Measurements from ENCODE around the gene GDAP2. TPM values are rescaled to one million over a fixed set of nuclear protein-coding genes. Genes with fewer than 3 reads are reported as not detected.
"Not testable (repeated sequence)": the region's sequence is repeated elsewhere in the genome, so short reads cannot be mapped to it uniquely, and the experiment has no call there.

GDAP2 gene
- total RNA-seq, 2 donors from 2014 or later: 24.1 to 28.8 TPM

- Mint-ChIP-seq H3K27ac (no peak overlapping the region), H3K4me1 (no peaks in the 10 kb centered on the region), H3K36me3 (ENCODE audit: low read depth) (peaks cover 3% of the 10 kb centered on the region), H3K27me3 (no peaks in the 10 kb centered on the region), H3K4me3 (no peak overlapping the region)
- DNase-seq (no peak), ATAC-seq (no peak)
- H3K9me3 ChIP-seq (ENCODE audit: control insufficient read depth, low read length, poor library complexity, severe bottlenecking): peaks cover 3% of the 10 kb centered on the region
These were observed 82.6 kb downstream of the GDAP2 start for GRCh38 chr1:117846674-117847425.

- H3K9me3 ChIP-seq (ENCODE audit: control insufficient read depth, low read length, poor library complexity, severe bottlenecking); H3K36me3 Mint-ChIP-seq (ENCODE audit: low read depth); DNase-seq; ATAC-seq; H3K27ac Mint-ChIP-seq; H3K4me3 Mint-ChIP-seq; H3K27me3 Mint-ChIP-seq; H3K4me1 Mint-ChIP-seq: not testable (repeated sequence)
These were observed 84.9 kb downstream of the GDAP2 start for GRCh38 chr1:117844478-117844877.

DNA sequence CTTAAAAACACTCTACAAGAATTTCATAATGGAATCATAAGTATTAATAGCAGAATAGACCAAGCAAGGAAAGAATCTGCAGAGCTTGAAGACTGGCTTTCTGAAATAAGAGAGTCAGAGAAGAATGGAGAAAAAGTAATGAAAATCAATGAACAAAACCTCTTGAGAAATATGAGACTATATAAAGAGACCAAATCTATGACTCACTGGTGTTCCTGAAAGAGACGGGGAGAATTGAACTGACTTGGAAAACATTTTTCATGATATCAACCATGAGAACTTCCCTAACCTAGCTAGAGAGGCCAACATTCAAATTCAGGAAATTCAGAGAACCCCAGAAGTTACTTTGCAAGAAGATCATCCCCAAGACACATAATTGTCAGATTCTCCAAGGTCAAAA, 85.6 kb downstream of the GDAP2 start:
- peaks cover 3% of the 10 kb centered on the region for H3K9me3 ChIP-seq (ENCODE audit: control insufficient read depth, low read length, poor library complexity, severe bottlenecking)
- Mint-ChIP-seq H3K27ac (no peak overlapping the region), H3K36me3 (ENCODE audit: low read depth) (peaks cover 3% of the 10 kb centered on the region), H3K4me1 (no peaks in the 10 kb centered on the region), H3K27me3 (no peaks in the 10 kb centered on the region), H3K4me3 (no peak overlapping the region)
- DNase-seq (no peak), ATAC-seq (no peak)

GRCh38 chr1:117842408-117843170, 86.8 kb downstream of the GDAP2 start:
- DNase-seq (no peak), ATAC-seq (no peak)
- peaks cover 3% of the 10 kb centered on the region for H3K9me3 ChIP-seq (ENCODE audit: control insufficient read depth, low read length, poor library complexity, severe bottlenecking)
- Mint-ChIP-seq H3K27me3 (no peaks in the 10 kb centered on the region), H3K36me3 (ENCODE audit: low read depth) (peaks cover 3% of the 10 kb centered on the region), H3K27ac (no peak overlapping the region), H3K4me1 (no peaks in the 10 kb centered on the region), H3K4me3 (no peak overlapping the region)

- H3K27ac Mint-ChIP-seq: no peak overlapping the region
- no peaks in the 10 kb centered on the region for H3K27me3 Mint-ChIP-seq
- no peaks in the 10 kb centered on the region for H3K4me1 Mint-ChIP-seq
- no peak overlapping the region for H3K4me3 Mint-ChIP-seq
- ATAC-seq (no peak), DNase-seq (no peak)
- H3K36me3 Mint-ChIP-seq (ENCODE audit: low read depth): peaks cover 3% of the 10 kb centered on the region
- H3K9me3 ChIP-seq (ENCODE audit: control insufficient read depth, low read length, poor library complexity, severe bottlenecking): peaks cover 3% of the 10 kb centered on the region
These were observed 88.2 kb downstream of the GDAP2 start for GRCh38 chr1:117841117-117841650.

DNA sequence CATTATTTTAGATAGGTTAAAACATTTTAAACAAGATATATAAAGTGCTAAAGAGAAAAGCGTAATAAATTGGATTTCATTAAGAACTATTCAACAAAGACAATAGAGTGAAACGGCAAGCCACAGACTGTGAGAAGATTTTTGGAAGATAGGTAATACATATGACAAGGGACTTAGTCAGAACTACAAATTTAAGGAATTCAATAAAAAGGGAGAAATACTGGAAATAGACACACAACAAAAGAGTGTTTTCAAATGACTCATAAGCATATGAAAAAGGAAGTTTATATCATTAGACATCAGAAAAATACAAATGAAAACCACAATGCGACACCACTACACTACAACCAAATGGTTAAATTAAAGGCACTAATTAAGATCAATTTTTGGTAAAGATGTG, 90.5 kb downstream of the GDAP2 start:
- no peak overlapping the region for H3K27ac Mint-ChIP-seq
- no peaks in the 10 kb centered on the region for H3K9me3 ChIP-seq (ENCODE audit: control insufficient read depth, low read length, poor library complexity, severe bottlenecking)
- H3K4me1 Mint-ChIP-seq: no peaks in the 10 kb centered on the region
- ATAC-seq (no peak), DNase-seq (no peak)
- H3K27me3 Mint-ChIP-seq: no peaks in the 10 kb centered on the region
- H3K36me3 Mint-ChIP-seq (ENCODE audit: low read depth): peaks cover 5% of the 10 kb centered on the region
- no peak overlapping the region for H3K4me3 Mint-ChIP-seq

DNA sequence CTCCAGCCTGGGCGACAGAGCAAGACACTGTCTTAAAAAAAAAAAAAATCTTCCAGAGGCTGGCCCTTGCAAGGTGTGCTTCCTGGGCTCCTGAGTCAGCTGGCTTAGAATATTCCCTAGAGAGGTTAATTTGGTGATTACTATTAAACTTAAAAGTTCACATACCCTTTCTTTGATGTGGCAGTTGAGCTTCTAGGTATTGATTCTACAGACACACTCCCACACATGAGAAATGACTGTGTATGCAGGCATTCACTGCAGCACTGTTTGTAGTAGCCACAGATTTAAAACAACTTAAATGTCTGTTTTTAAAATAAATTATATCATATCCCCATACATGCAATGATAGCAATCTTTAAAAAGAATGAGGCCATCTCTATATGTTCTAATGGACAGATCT, 93.4 kb downstream of the GDAP2 start:
- Mint-ChIP-seq H3K36me3 (ENCODE audit: low read depth) (peaks cover 3% of the 10 kb centered on the region), H3K4me3 (no peak overlapping the region), H3K27me3 (no peaks in the 10 kb centered on the region), H3K27ac (no peak overlapping the region), H3K4me1 (no peaks in the 10 kb centered on the region)
- no peak for ATAC-seq
- H3K9me3 ChIP-seq (ENCODE audit: control insufficient read depth, low read length, poor library complexity, severe bottlenecking): no peaks in the 10 kb centered on the region
- no peak for DNase-seq

- Mint-ChIP-seq H3K27me3 (no peaks in the 10 kb centered on the region), H3K27ac (no peak overlapping the region), H3K4me1 (no peaks in the 10 kb centered on the region), H3K4me3 (no peak overlapping the region), H3K36me3 (ENCODE audit: low read depth) (peaks cover 3% of the 10 kb centered on the region)
- no peaks in the 10 kb centered on the region for H3K9me3 ChIP-seq (ENCODE audit: control insufficient read depth, low read length, poor library complexity, severe bottlenecking)
- DNase-seq (no peak), ATAC-seq (no peak)
These were observed 95.0 kb downstream of the GDAP2 start for GRCh38 chr1:117834416-117834815.

- Mint-ChIP-seq H3K4me3 (no peak overlapping the region), H3K27me3 (no peaks in the 10 kb centered on the region), H3K27ac (no peak overlapping the region), H3K4me1 (no peaks in the 10 kb centered on the region), H3K36me3 (ENCODE audit: low read depth) (peaks cover 4% of the 10 kb centered on the region)
- H3K9me3 ChIP-seq (ENCODE audit: control insufficient read depth, low read length, poor library complexity, severe bottlenecking): no peaks in the 10 kb centered on the region
- DNase-seq (no peak), ATAC-seq (no peak)
These were observed 97.0 kb downstream of the GDAP2 start for GRCh38 chr1:117832453-117832852.

DNA sequence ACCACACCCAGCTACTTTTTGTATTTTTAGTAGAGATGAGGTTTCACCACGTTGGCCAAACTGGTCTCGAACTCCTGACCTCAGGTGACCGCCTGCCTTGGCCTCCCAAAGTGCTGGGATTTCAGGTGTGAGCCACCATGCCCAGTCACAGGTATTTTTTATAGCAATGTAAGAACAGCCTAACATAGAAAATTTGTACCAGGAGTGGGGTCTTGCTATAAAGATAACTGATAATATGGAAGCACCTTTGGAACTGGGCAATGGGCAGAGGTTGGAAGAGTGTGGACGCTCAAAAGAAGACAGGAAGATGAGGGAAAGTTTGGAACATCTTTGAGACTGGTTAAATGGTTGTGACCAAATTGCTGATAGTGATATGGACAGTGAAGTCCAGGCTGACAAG, 99.2 kb downstream of the GDAP2 start:
- H3K4me3 Mint-ChIP-seq: no peak overlapping the region
- no peak overlapping the region for H3K27ac Mint-ChIP-seq
- DNase-seq (no peak), ATAC-seq (no peak)
- no peaks in the 10 kb centered on the region for H3K4me1 Mint-ChIP-seq
- H3K9me3 ChIP-seq (ENCODE audit: control insufficient read depth, low read length, poor library complexity, severe bottlenecking): no peaks in the 10 kb centered on the region
- H3K36me3 Mint-ChIP-seq (ENCODE audit: low read depth): peaks cover 4% of the 10 kb centered on the region
- H3K27me3 Mint-ChIP-seq: peaks cover 5% of the 10 kb centered on the region

GRCh38 chr1:117828201-117828600, 101.2 kb downstream of the GDAP2 start:
- Mint-ChIP-seq H3K4me3 (no peak overlapping the region), H3K4me1 (no peaks in the 10 kb centered on the region), H3K27ac (no peak overlapping the region), H3K36me3 (ENCODE audit: low read depth) (peaks cover 2% of the 10 kb centered on the region), H3K27me3 (peaks cover 5% of the 10 kb centered on the region)
- ATAC-seq (no peak), DNase-seq (no peak)
- H3K9me3 ChIP-seq (ENCODE audit: control insufficient read depth, low read length, poor library complexity, severe bottlenecking): no peaks in the 10 kb centered on the region

DNA sequence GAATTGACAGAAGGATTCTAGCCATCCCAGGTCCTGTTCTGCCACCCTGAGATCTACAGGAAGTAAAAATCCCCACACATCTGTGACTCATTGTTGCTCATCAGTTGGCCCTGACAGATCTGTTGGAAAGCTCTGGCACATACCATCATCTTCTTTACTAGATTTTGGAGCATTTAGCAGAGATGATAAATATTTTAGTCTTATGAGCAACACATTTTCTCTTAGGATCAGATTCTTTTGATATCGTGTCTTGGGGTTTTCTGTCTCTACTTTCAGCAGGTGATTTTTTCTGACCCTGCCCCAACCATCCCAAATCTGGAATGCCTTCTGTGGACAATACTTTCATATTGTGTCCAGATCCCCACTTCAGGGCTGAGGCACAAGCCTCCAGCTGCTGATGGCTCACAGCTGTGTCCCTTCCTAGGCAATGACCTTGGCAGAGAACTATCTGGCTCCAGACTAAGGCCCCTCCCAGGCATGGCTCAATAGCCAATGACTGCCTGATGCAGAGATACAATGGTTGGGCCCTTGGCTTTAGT, 102.8 kb downstream of the GDAP2 start:
- no peak for DNase-seq
- Mint-ChIP-seq H3K36me3 (ENCODE audit: low read depth) (peaks cover 2% of the 10 kb centered on the region), H3K4me1 (no peaks in the 10 kb centered on the region), H3K27me3 (peaks cover 5% of the 10 kb centered on the region), H3K4me3 (no peak overlapping the region), H3K27ac (no peak overlapping the region)
- no peak for ATAC-seq
- H3K9me3 ChIP-seq (ENCODE audit: control insufficient read depth, low read length, poor library complexity, severe bottlenecking): no peaks in the 10 kb centered on the region

DNA sequence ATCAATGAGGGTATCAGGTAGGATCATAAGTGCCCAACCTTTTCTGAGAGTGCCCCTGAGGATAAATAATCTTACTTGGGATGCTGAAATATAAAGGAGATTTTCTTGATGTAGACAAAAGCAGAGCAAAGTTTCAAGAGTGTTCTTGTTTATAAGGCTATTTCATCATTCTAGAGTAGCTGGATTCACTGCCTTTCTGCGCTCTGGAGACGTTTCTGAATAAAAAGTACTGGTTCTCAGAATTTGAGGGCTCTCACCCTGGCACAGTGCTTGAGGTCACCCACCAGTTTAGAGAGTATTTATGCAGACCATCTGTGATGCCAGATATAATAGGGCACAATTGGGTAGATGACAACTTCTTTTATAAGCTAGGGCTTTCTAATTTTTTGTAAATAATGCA, 103.3 kb downstream of the GDAP2 start:
- Mint-ChIP-seq H3K4me1 (no peaks in the 10 kb centered on the region), H3K4me3 (no peak overlapping the region), H3K27ac (no peak overlapping the region), H3K36me3 (ENCODE audit: low read depth) (peaks cover 2% of the 10 kb centered on the region), H3K27me3 (peaks cover 5% of the 10 kb centered on the region)
- no peak for ATAC-seq
- no peak for DNase-seq
- no peaks in the 10 kb centered on the region for H3K9me3 ChIP-seq (ENCODE audit: control insufficient read depth, low read length, poor library complexity, severe bottlenecking)
